MM.1S (cell line): ENCODE results near the gene NUMA1.
A peak's percentile ranks its signal among the peaks of the same experiment; 100 is the strongest.

Source experiments
- DNase-seq: peaks from one replicate; pipeline ENCODE4 v3.0.0-alpha.2; 2015
- H2AFZ ChIP-seq: fragments of 300-600 bp; sonication (generic); 2 replicates; pipeline ENCODE4 v1.6.0; 2016; ENCODE audit warnings: antibody characterized with exemption, low read length
- H3F3A ChIP-seq: fragments of 300-600 bp; sonication (generic); 2 replicates; pipeline ENCODE4 v1.6.1; 2016; ENCODE audit warnings: mild to moderate bottlenecking, antibody characterized with exemption, low read length, moderate library complexity, mixed read lengths; ENCODE audit not compliant: insufficient read depth
- H3K27ac ChIP-seq: fragments of 300-600 bp; sonication (generic); 2 replicates; pipeline ENCODE4 v1.5.1; 2016; ENCODE audit warnings: mild to moderate bottlenecking, low read length
- H3K27me3 ChIP-seq: fragments of 300-600 bp; sonication (generic); replicated peaks from 2 replicates; pipeline ENCODE4 v1.6.0; 2016; ENCODE audit warnings: low read length; ENCODE audit not compliant: insufficient read depth
- H3K36me3 ChIP-seq: fragments of 300-600 bp; sonication (generic); replicated peaks from 2 replicates; pipeline ENCODE4 v1.6.1; 2016; ENCODE audit warnings: mild to moderate bottlenecking, low read length, mixed read lengths; ENCODE audit not compliant: insufficient read depth
- H3K4me1 ChIP-seq: fragments of 300-600 bp; sonication (generic); 2 replicates; pipeline ENCODE4 v1.6.1; 2016; ENCODE audit warnings: low read length, mixed read lengths
- H3K4me2 ChIP-seq: fragments of 300-600 bp; sonication (generic); 2 replicates; pipeline ENCODE4 v1.6.0; 2016; ENCODE audit warnings: low read depth, low read length
- H3K4me3 ChIP-seq: fragments of 300-600 bp; sonication (generic); 2 replicates; pipeline ENCODE4 v1.5.1; 2016; ENCODE audit warnings: low read length, mixed read lengths
- H3K79me2 ChIP-seq: fragments of 300-600 bp; sonication (generic); 2 replicates; pipeline ENCODE4 v1.6.1; 2016; ENCODE audit warnings: mixed run types, low read length, mixed read lengths
- H3K9ac ChIP-seq: fragments of 300-600 bp; sonication (generic); 2 replicates; pipeline ENCODE4 v1.6.1; 2016; ENCODE audit warnings: low read length, mixed read lengths
- H3K9me2 ChIP-seq: fragments of 300-600 bp; sonication (generic); replicated peaks from 2 replicates; pipeline ENCODE4 v1.6.1; 2016; ENCODE audit warnings: mild to moderate bottlenecking, low read length, mixed read lengths; ENCODE audit not compliant: insufficient read depth
- H3K9me3 ChIP-seq: fragments of 300-600 bp; sonication (generic); replicated peaks from 2 replicates; pipeline ENCODE4 v1.6.1; 2016; ENCODE audit warnings: mild to moderate bottlenecking, low read length, mixed read lengths; ENCODE audit not compliant: insufficient read depth
- H4K20me1 ChIP-seq: fragments of 300-600 bp; sonication (generic); 2 replicates; pipeline ENCODE4 v1.6.1; 2016; ENCODE audit warnings: mild to moderate bottlenecking, low read length, moderate library complexity, mixed read lengths; ENCODE audit not compliant: insufficient read depth
- EZH2 ChIP-seq: fragments of 300-600 bp; sonication (generic); optimal IDR thresholded peaks from 2 replicates; pipeline ENCODE3; 2017; ENCODE audit warnings: low read depth, mild to moderate bottlenecking, antibody characterized with exemption, low read length, mixed read lengths
- EZH2phosphoT487 ChIP-seq: fragments of 300-600 bp; sonication (generic); IDR thresholded peaks from 2 replicates; pipeline ENCODE4 v1.6.1; 2018; ENCODE audit warnings: antibody characterized with exemption, low read length
- TF ChIP-seq, protein P1 (sequence below): fragments of 300-600 bp; sonication (generic); IDR thresholded peaks from 2 replicates; pipeline ENCODE4 v1.5.1; 2016; ENCODE audit warnings: antibody characterized with exemption, low read length, mixed read lengths

NUMA1 gene

DNA sequence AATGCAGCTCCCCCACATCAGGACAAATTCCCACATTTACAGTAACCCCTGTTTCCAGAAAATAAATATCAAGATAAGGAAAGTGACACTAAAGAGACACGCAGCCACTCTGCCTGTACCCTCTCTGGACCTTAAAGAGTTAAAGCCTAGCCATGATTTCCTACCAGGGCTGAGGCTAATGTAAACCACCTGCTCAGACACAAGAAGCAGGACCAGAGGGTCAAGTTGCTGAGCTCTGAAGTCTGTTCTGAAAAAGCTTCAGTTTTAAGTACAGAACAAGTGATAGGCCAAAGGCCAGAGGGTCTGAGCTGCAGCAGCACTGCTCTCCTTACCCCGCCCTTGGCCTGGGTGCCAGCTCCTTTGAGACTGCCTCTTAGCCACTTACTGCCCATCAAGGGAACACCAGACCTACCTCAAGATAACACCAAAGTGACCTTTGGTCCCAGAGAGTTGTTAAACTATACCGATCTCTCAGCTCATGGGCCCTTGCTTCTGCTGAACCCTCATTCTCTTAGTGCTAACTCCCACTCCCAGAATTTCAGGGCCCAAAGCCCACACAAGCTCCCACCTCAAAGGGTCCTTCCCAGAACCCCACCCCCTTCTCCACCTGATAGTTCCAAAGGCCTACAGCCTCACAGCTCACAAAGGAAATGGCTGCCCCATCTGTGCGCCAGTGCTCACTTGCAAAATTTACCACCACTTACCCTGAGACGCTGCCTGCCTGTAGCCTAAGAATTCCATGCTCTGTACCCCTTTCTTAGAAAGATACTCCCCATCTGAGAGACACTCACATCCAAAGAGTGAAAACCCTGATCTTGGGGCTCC lies 41.1 kb downstream of the NUMA1 start:
- TF ChIP-seq, protein P1, sequence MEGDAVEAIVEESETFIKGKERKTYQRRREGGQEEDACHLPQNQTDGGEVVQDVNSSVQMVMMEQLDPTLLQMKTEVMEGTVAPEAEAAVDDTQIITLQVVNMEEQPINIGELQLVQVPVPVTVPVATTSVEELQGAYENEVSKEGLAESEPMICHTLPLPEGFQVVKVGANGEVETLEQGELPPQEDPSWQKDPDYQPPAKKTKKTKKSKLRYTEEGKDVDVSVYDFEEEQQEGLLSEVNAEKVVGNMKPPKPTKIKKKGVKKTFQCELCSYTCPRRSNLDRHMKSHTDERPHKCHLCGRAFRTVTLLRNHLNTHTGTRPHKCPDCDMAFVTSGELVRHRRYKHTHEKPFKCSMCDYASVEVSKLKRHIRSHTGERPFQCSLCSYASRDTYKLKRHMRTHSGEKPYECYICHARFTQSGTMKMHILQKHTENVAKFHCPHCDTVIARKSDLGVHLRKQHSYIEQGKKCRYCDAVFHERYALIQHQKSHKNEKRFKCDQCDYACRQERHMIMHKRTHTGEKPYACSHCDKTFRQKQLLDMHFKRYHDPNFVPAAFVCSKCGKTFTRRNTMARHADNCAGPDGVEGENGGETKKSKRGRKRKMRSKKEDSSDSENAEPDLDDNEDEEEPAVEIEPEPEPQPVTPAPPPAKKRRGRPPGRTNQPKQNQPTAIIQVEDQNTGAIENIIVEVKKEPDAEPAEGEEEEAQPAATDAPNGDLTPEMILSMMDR, result no peak
- TF ChIP-seq EZH2phosphoT487 (no peak), EZH2 (no peak)
- H3K4me2 ChIP-seq, result peak overlapping the region; percentile 74
- DNase-seq, result no peak
- H3K9me3 ChIP-seq, result no peaks in the 10 kb centered on the region
- no peak overlapping the region for H3K9ac ChIP-seq
- peaks cover 26% of the 10 kb centered on the region for H3K4me1 ChIP-seq
- no peak overlapping the region for H3K4me3 ChIP-seq
- H3K27ac ChIP-seq, result no peak overlapping the region
- no peaks in the 10 kb centered on the region; the same call in 1 of the 2 replicates for H3K36me3 ChIP-seq
- peaks cover 13% of the 10 kb centered on the region for H3F3A ChIP-seq
- H3K27me3 ChIP-seq, result no peaks in the 10 kb centered on the region
- H3K9me2 ChIP-seq, result no peaks in the 10 kb centered on the region
- H3K79me2 ChIP-seq, result peaks cover 95% of the 10 kb centered on the region
- 0 out of 2 replicates have a peak, but pooled peaks cover 3% of the 10 kb centered on the region for H4K20me1 ChIP-seq
- no peak overlapping the region for H2AFZ ChIP-seq

DNA sequence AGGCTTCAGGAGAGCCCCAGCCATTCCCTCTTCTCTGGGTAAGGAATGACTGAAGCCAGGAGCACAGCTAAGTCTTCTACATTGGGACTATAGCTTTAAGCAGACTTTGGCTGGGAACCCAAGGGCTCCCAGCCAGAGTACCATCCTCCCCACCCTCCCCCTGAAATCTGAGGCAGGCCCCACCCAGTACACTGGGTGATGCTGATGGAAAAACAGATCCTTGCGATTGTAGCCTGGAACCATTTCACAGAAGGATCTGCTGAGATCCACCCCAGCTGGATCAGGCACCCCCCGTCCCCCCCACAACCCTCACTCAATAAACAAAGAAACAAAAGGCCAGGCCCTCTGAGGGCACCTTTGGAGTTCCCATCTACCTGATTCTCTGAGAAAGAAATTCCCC lies 41.9 kb downstream of the NUMA1 start:
- peaks cover 95% of the 10 kb centered on the region for H3K79me2 ChIP-seq
- no peak for DNase-seq
- H3K9me3 ChIP-seq, result no peaks in the 10 kb centered on the region
- H3F3A ChIP-seq, result peaks cover 13% of the 10 kb centered on the region
- no peak overlapping the region for H2AFZ ChIP-seq
- H4K20me1 ChIP-seq, result 0 out of 2 replicates have a peak, but pooled peaks cover 3% of the 10 kb centered on the region
- H3K4me3 ChIP-seq, result no peak overlapping the region
- H3K27ac ChIP-seq, result peak overlapping the region; percentile 13; the same call in 1 of the 2 replicates
- TF ChIP-seq EZH2 (no peak), EZH2phosphoT487 (no peak)
- TF ChIP-seq, protein P1, result no peak
- peaks cover 4% of the 10 kb centered on the region; the same call in 1 of the 2 replicates for H3K36me3 ChIP-seq
- no peaks in the 10 kb centered on the region for H3K9me2 ChIP-seq
- H3K27me3 ChIP-seq, result no peaks in the 10 kb centered on the region
- H3K4me2 ChIP-seq, result peak overlapping the region; percentile 74; the same call in 1 of the 2 replicates
- H3K4me1 ChIP-seq, result peaks cover 29% of the 10 kb centered on the region
- H3K9ac ChIP-seq, result no peak overlapping the region

DNA sequence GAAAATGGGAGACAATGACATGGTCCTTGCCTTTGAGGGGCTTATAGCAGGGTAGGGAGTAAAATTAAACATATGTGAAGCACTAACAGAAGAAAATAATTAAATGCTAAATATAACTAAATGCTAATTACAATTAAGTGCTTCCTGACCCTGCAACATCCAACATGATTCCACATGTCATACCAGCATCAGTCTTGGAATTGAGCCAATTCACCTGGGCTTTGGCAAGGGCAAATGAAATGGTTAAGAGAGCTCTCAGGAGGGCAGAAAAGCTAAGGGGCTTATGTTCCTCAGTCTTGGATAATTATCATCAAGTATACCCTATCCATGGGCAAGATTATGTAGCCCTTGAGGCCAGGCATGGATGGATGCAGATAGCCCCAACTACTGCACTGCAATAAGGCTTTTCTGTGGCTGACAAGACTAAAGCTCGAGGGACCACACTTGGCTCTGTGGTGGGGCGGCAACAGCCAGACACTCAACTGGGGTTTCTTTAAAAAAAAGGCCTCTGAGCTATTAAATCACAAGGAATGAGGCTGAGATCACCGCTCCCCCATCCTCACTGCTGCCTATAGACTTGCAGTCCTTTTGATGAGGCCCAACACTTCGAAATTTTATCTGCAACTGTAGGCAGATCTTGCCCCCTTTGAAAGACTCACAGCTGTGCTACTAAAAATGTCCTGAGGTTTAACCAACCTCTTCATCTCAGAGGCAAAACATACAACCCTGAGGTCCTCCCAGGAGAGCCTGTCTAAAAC lies 42.6 kb downstream of the NUMA1 start:
- peak overlapping the region; percentile 74; the same call in 1 of the 2 replicates for H3K4me2 ChIP-seq
- no peaks in the 10 kb centered on the region for H3K9me2 ChIP-seq
- H4K20me1 ChIP-seq, result 0 out of 2 replicates have a peak, but pooled peaks cover 3% of the 10 kb centered on the region
- peaks cover 29% of the 10 kb centered on the region for H3K4me1 ChIP-seq
- no peaks in the 10 kb centered on the region for H3K9me3 ChIP-seq
- no peak for TF ChIP-seq EZH2phosphoT487
- H3K27me3 ChIP-seq, result no peaks in the 10 kb centered on the region
- no peak overlapping the region for H2AFZ ChIP-seq
- peaks cover 13% of the 10 kb centered on the region for H3F3A ChIP-seq
- H3K79me2 ChIP-seq, result peaks cover 92% of the 10 kb centered on the region
- no peak overlapping the region for H3K9ac ChIP-seq
- peaks cover 4% of the 10 kb centered on the region; the same call in 1 of the 2 replicates for H3K36me3 ChIP-seq
- H3K27ac ChIP-seq, result peak overlapping the region; percentile 13; the same call in 1 of the 2 replicates
- H3K4me3 ChIP-seq, result no peak overlapping the region
- no peak for DNase-seq
